Lower lobe of right lung (tissue), 2 donors: Measurements from ENCODE around the gene BCO1. TPM values are rescaled to one million over a fixed set of nuclear protein-coding genes. Genes with fewer than 3 reads are reported as not detected.

Experiments used
- ATAC-seq, 2 donors: fragments of 200-7000 bp; cut with Tn5 transposase; one replicate each; pipeline ENCODE4 v1.9.1; 2020 to 2022; ENCODE audit warnings: mild to moderate bottlenecking in 2 of 2, moderate library complexity in 2 of 2
- DNase-seq: peaks from one replicate; pipeline ENCODE4 v3.0.0-alpha.2; 2020
- H3K27ac ChIP-seq: fragments of 200-600 bp; one replicate; pipeline ENCODE4 v1.8.0; 2022
- H3K27me3 ChIP-seq: fragments of 200-600 bp; one replicate; pipeline ENCODE4 v1.8.0; 2022; ENCODE audit warnings: low read depth
- H3K36me3 ChIP-seq: fragments of 200-600 bp; one replicate; pipeline ENCODE4 v1.8.0; 2022; ENCODE audit warnings: mild to moderate bottlenecking
- H3K4me1 ChIP-seq: fragments of 200-600 bp; one replicate; pipeline ENCODE4 v1.8.0; 2022
- H3K4me3 ChIP-seq: fragments of 200-600 bp; one replicate; pipeline ENCODE4 v1.8.0; 2022; ENCODE audit warnings: mild to moderate bottlenecking
- H3K9me3 ChIP-seq: fragments of 200-600 bp; one replicate; pipeline ENCODE4 v1.8.0; 2022
- CTCF ChIP-seq: fragments of 200-600 bp; IDR thresholded peaks from one replicate; pipeline ENCODE4 v1.8.0; 2022; ENCODE audit warnings: antibody characterized with exemption, mild to moderate bottlenecking
- intact Hi-C: fragments of 100-400 bp; cut with DNase I; formaldehyde crosslinking; loops from one replicate; pipeline ENCODE4 v1.11.0; 2022
- total RNA-seq: library from RNA; stranded (reverse); fragmentation: NEBNext Ultra II Directional; extraction: Animal tissue kit (Norgen Biotek cat#: 25700); gene quantifications from one replicate; pipeline ENCODE4 v1.2.1, GENCODE V29; 2021
- donor health status: DM: no; HTN: yes; CAD: no; lungs with severe emphysema.

Gene BCO1
- total RNA-seq, 1 donor from 2014 or later: 0.74 TPM

GRCh38 chr16:81329947-81330346, 91.5 kb downstream of the BCO1 start:
- Histone ChIP-seq H3K4me3 (no peak overlapping the region), H3K9me3 (no peaks in the 10 kb centered on the region), H3K4me1 (no peaks in the 10 kb centered on the region), H3K36me3 (no peaks in the 10 kb centered on the region), H3K27me3 (no peaks in the 10 kb centered on the region), H3K27ac (no peak overlapping the region)
- no peak for ATAC-seq
- no peak for DNase-seq
- no peak for TF ChIP-seq CTCF
- intact Hi-C loops: no loop called here

- Histone ChIP-seq H3K36me3 (no peaks in the 10 kb centered on the region), H3K4me1 (no peaks in the 10 kb centered on the region), H3K4me3 (no peak overlapping the region), H3K9me3 (no peaks in the 10 kb centered on the region), H3K27ac (no peak overlapping the region), H3K27me3 (no peaks in the 10 kb centered on the region)
- no peak for ATAC-seq
- no peak for TF ChIP-seq CTCF
- intact Hi-C loops: no loop called here
- no peak for DNase-seq
Measured at GRCh38 chr16:81333356-81333755, 94.9 kb downstream of the BCO1 start.

GRCh38 chr16:81335669-81336068, 97.2 kb downstream of the BCO1 start:
- no peaks in the 10 kb centered on the region for H3K36me3 ChIP-seq
- ATAC-seq: no peak
- intact Hi-C loops: no loop called here
- no peaks in the 10 kb centered on the region for H3K27me3 ChIP-seq
- H3K27ac ChIP-seq: no peak overlapping the region
- H3K4me1 ChIP-seq: no peaks in the 10 kb centered on the region
- no peak for DNase-seq
- no peak for TF ChIP-seq CTCF
- H3K4me3 ChIP-seq: no peak overlapping the region
- H3K9me3 ChIP-seq: no peaks in the 10 kb centered on the region

GRCh38 chr16:81337097-81337496, 98.6 kb downstream of the BCO1 start:
- intact Hi-C loops: no loop called here
- H3K9me3 ChIP-seq: no peaks in the 10 kb centered on the region
- DNase-seq (no peak), ATAC-seq (no peak)
- no peaks in the 10 kb centered on the region for H3K27me3 ChIP-seq
- H3K4me3 ChIP-seq: no peak overlapping the region
- H3K27ac ChIP-seq: no peak overlapping the region
- no peaks in the 10 kb centered on the region for H3K4me1 ChIP-seq
- TF ChIP-seq CTCF: no peak
- no peaks in the 10 kb centered on the region for H3K36me3 ChIP-seq

Other genes with a start within 250 kb of the BCO1 start
- 46.6 TPM for gene CMC2, start 231.8 kb upstream of the BCO1 start, total RNA-seq
- gene CENPN, start 231.5 kb upstream of the BCO1 start, total RNA-seq: 5.0 TPM
- gene ATMIN, start 202.8 kb upstream of the BCO1 start, total RNA-seq: 29.7 TPM
- not detected for gene C16orf46, start 161.5 kb upstream of the BCO1 start, total RNA-seq
- 14.7 TPM for gene GCSH, start 142.3 kb upstream of the BCO1 start, total RNA-seq
- gene GAN, start 76.3 kb downstream of the BCO1 start, total RNA-seq: 6.5 TPM
- 77.4 TPM for gene CMIP, start 206.1 kb downstream of the BCO1 start, total RNA-seq